Ovary (tissue), 3 donors: ENCODE data around the gene CCDC187.

Experiments
- EP300 ChIP-seq: sonication (generic); formaldehyde crosslinking; IDR thresholded peaks from one replicate; pipeline ENCODE4 v1.6.1; 2017; ENCODE audit warnings: antibody characterized with exemption
- POLR2A ChIP-seq: fragments of 450-650 bp; IDR thresholded peaks from one replicate; pipeline ENCODE4 v1.6.1; 2017; ENCODE audit warnings: antibody characterized with exemption, mild to moderate bottlenecking, moderate library complexity
- TF ChIP-seq, protein P1 (sequence below), 3 donors: fragments of 450-650 bp in 2 of 3; fragments of 200-600 bp in 1 of 3; IDR thresholded peaks; one replicate each; pipeline versions ENCODE4 v1.5.1 to v1.8.0; 2016 to 2022; ENCODE audit warnings: antibody characterized with exemption in 3 of 3, mild to moderate bottlenecking in 1 of 3
- donor health status: DM: no; HTN: no; CAD: no.

DNA sequence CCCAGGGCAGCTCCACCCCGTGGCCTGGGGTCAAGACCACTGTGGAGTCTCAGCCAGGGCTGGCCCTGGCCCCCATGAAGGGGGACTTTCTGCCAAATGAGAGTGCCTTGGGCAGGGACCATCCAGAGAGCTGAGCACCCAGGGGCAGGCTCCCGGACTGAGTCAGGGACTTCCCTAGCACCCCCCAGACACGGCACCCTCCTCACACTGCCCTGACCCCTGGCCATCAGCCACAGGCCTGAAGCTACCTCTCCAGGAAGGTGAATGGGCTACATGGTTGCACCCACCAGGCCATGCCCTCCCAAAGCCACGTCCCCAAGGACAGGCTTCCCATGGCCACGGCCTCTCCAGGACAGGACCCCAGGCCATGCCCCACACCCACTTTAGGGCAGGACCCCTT, 9.5 kb downstream of the CCDC187 start:
- TF ChIP-seq, protein P1, sequence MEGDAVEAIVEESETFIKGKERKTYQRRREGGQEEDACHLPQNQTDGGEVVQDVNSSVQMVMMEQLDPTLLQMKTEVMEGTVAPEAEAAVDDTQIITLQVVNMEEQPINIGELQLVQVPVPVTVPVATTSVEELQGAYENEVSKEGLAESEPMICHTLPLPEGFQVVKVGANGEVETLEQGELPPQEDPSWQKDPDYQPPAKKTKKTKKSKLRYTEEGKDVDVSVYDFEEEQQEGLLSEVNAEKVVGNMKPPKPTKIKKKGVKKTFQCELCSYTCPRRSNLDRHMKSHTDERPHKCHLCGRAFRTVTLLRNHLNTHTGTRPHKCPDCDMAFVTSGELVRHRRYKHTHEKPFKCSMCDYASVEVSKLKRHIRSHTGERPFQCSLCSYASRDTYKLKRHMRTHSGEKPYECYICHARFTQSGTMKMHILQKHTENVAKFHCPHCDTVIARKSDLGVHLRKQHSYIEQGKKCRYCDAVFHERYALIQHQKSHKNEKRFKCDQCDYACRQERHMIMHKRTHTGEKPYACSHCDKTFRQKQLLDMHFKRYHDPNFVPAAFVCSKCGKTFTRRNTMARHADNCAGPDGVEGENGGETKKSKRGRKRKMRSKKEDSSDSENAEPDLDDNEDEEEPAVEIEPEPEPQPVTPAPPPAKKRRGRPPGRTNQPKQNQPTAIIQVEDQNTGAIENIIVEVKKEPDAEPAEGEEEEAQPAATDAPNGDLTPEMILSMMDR (IDR thresholded peaks at IDR 0.05), result no peak
- TF ChIP-seq POLR2A, result no peak
- no peak for TF ChIP-seq EP300
